Epithelial cell of proximal tubule (primary cell): ENCODE results near the gene KRT37. TPM values are rescaled to one million over a fixed set of nuclear protein-coding genes. Genes with fewer than 3 reads are reported as not detected.
"Not testable (repeated sequence)": the region's sequence is repeated elsewhere in the genome, so short reads cannot be mapped to it uniquely, and the experiment has no call there.

Source experiments
- DNase-seq: peaks from one replicate; pipeline ENCODE4 v3.0.0-alpha.2; 2011; ENCODE audit warnings: low read depth
- H3K4me3 ChIP-seq: 2 replicates; pipeline ENCODE4 v1.5.1; 2011; ENCODE audit warnings: low read depth, mild to moderate bottlenecking, low read length
- total RNA-seq: library from RNA; depleted of rRNA; stranded (reverse); fragments of >200 nt; gene quantifications from 2 replicates; pipeline ENCODE4 v1.2.3, GENCODE V29; 2015
- TF ChIP-seq, protein P1 (sequence below): conservative IDR thresholded peaks from 2 replicates; pipeline ENCODE4 v1.5.1; 2012; ENCODE audit warnings: low read depth, mild to moderate bottlenecking, low read length

Gene KRT37
- total RNA-seq, 1 donor from 2014 or later, result not detected

DNA sequence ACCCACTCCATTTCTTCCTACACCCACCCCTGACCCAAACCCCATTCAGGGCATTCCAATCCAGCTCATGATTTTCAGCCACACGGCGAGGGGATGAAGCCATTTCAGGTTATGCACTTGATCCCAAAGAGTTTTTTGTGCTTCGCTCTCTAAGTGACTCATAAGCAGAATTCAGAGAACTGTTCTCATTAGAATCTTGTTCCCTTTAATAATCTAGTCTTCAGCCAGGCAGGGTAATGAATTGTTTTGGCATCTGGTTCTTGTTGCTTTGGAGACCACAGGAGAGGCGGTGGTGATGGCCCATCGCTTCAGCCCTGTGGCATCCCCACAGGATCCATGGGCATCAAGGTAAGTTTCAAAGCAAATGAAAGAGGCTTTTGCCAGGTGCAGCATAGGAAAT lies 22.2 kb downstream of the KRT37 start:
- TF ChIP-seq, protein P1, sequence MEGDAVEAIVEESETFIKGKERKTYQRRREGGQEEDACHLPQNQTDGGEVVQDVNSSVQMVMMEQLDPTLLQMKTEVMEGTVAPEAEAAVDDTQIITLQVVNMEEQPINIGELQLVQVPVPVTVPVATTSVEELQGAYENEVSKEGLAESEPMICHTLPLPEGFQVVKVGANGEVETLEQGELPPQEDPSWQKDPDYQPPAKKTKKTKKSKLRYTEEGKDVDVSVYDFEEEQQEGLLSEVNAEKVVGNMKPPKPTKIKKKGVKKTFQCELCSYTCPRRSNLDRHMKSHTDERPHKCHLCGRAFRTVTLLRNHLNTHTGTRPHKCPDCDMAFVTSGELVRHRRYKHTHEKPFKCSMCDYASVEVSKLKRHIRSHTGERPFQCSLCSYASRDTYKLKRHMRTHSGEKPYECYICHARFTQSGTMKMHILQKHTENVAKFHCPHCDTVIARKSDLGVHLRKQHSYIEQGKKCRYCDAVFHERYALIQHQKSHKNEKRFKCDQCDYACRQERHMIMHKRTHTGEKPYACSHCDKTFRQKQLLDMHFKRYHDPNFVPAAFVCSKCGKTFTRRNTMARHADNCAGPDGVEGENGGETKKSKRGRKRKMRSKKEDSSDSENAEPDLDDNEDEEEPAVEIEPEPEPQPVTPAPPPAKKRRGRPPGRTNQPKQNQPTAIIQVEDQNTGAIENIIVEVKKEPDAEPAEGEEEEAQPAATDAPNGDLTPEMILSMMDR, result no peak
- no peak overlapping the region for H3K4me3 ChIP-seq
- DNase-seq, result no peak

DNA sequence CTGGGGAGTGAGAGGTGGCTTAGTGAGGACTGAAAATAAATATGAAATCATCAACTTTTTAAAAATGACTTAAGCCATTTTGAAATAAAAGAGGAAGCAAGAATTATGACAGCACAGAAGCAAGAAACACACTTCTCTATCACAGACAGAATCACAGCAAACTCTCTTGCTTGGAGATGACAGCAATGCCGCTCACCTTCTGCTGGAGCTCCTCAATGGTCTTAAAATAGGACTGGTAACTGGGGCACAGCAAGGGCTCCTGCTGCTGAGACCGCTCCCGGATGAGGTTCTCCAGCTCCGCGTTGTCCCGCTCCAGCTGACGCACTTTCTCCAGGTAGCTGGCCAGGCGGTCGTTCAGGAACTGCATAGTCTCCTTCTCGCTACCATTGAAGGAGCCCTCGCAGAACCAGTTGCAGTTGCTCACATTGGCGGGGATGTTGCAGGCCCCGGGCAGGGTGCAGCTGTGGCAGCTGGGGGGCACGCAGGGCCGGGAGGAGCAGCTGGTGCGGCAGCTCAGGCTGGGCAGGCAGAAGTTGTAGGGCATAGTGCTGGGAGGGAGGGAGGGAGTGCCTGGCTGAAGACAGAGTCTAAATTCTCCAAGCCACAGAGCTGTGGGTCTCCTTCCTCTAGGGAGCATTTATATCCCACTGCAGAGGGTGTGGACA lies 27.3 kb downstream of the KRT37 start, which contains the start of gene KRT31:
TSS of gene KRT31 (minus strand) at position 613 of the 665 bp plus-strand sequence. CDS start at position 544, 69 bp downstream.
- H3K4me3 ChIP-seq, result no peak within 1 kb of the TSS
- no peak for DNase-seq
- TF ChIP-seq, protein P1, result no peak

DNA sequence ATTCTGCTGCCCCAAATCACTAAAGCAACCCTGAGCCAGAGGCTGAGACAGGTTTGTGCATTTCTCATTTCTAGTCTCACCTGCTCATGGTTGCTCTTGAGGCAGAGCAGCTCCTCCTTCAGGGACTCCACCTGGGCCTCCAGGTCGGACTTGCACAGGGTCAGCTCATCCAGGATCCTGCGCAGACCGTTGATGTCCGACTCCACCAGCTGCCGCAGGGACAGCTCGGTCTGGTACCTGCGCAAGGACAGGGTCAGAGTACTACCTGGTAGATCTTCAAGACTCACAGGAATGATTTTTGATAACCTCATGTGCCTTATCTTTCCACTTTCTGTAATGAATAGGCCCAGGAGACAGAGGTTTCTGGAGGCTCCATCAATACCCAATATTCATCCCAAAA lies 28.0 kb downstream of the KRT37 start:
- no peak overlapping the region for H3K4me3 ChIP-seq
- DNase-seq, result no peak
- TF ChIP-seq, protein P1, result no peak

DNA sequence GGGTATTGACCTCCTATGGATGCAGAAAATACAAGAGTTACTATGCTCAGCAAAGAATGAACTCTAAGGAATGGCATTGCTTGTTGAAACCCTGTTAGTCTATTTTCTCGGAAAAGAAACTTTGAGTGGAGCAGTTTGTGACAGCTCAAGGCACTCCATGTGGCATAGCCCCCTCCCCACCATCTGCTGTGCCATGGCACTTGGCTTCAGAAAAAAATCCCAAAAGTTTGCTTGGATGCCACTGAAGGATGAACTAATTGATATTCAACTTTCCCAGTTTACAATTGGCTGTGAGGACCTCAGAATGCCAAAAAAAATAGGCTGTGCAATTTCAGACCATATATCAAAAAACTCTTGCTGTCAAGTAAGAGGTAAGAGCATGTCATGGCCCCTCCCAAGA lies 28.8 kb downstream of the KRT37 start:
- H3K4me3 ChIP-seq, result no peak overlapping the region
- no peak for DNase-seq
- TF ChIP-seq, protein P1, result no peak

DNA sequence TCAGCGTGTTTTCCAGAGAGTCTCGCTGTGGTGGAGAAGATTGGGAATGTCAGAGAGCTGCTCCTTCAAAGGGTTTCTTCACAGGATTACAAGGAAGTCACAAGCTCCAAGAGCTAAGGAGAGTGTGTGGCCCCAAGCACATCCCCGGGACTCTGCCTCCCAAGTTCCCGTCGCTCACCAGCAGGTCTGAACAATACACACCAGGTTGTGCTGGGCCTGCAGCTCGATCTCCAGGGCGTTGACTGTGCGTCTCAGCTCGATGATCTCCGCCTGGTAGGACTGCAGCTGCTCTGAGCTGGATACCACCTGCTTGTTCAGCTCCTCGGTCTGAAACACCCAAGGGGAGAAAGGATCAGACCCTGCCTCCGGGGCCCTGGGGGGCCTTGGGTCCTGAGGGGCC lies 29.3 kb downstream of the KRT37 start:
- DNase-seq, H3K4me3 ChIP-seq: not testable (repeated sequence)

DNA sequence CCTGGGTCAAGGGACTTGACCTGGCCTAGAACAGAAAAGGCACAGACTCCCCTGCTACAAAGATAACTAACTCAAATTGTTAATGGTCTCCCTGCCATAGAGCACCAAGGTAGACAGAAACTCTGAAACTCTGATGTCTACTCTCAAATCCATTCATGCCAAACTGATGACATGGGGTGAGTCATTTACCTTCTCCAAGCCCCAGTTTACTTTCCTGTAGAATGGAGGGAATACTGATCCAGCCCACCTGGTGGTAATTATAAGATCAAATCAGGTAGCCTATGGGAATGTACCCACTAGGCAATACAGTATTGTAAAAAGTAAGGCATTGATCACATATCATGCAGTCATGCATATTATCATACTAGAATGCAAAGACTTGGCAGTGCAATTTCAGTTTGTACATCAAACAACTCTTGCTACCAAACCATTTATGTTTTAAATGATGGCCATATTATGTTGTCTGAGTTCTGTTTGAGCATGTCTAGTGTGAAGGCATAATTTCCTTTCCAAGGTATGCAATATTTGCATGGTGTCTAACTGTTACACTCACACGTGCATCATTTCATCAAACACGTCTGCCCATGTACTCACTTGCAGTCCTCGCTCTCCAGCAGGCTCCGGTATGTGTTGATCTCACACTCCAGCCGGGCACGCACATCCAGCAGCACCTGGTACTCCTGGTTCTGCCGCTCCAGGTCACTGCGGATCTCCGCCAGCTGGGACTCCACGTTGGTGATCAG lies 30.0 kb downstream of the KRT37 start:
- DNase-seq, result no peak
- no peak overlapping the region for H3K4me3 ChIP-seq
- TF ChIP-seq, protein P1, result no peak

DNA sequence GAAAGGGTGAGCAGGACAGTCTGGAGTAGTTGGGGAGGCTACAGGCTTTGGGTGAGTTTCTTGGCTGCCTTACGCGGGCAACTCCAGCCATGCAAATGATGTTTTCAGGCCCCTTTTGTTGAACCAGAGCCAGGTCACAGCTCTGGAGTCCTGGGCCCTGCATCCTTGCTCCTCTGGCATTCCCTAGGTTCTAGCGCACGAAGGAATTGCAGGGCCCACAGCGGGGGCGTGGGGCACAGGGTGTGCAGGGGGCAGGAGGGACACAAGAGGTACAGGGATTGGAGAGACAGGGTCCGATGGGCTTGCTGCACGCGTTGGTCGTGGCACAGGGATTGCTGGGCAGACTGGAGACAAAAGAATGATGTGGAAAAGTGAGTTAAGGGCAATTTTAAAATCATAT lies 30.6 kb downstream of the KRT37 start:
- DNase-seq, result no peak
- H3K4me3 ChIP-seq, result no peak overlapping the region
- TF ChIP-seq, protein P1, result no peak
